Kidney capillary endothelial cell (primary cell): ENCODE data around the gene DLEC1.
"Not testable (repeated sequence)": the region's sequence is repeated elsewhere in the genome, so short reads cannot be mapped to it uniquely, and the experiment has no call there.

Source experiments
- DNase-seq: peaks from one replicate; pipeline ENCODE4 v3.0.0-alpha.2; 2018; ENCODE audit warnings: low spot score

Gene DLEC1

DNA sequence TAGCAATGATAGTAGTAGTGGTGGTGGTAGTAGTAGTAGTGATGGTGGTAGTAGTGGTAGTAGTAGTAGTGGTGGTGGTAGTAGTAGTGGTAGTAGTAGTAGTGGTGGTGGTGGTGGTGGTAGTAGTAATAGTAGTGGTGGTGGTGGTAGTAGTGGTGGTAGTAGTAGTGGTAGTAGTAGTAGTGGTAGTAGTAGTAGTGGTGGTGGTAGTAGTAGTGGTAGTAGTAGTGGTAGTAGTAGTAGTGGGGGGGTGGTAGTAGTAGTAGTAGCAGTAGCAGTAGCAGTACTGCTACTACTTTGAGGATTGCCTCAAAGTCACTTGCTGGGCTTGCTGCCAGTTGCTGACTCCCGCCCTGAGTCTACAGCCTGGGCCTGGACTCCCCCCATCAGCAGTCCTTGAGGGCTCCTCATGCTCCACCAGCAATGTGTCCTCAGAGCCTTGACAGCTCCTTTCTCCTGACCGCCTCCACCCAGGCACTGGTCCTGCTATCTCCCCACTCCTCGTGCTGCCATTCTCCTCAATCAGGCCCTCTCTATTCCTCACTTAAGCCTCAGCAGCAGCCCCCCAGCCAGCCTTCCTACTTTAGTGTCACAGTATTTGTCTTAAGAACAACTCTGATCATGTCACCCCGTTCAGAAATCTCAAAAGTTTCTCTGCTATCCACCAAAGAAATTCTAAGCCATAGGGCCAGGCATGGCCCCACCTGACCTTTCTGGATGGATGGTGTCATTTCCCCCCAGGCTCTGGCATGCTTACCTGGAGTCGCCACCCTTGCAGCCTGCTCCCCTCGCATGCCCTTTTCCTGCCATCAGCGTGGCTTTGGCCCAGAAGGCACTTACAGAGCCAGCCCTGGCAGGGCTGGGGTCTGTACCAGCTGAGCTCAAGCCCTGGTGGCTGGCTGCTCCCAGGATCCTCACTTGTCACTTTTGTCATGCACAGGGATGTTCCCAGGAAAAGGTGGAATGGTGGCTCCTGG, 45.6 kb downstream of the DLEC1 start:
- no peak for DNase-seq

DNA sequence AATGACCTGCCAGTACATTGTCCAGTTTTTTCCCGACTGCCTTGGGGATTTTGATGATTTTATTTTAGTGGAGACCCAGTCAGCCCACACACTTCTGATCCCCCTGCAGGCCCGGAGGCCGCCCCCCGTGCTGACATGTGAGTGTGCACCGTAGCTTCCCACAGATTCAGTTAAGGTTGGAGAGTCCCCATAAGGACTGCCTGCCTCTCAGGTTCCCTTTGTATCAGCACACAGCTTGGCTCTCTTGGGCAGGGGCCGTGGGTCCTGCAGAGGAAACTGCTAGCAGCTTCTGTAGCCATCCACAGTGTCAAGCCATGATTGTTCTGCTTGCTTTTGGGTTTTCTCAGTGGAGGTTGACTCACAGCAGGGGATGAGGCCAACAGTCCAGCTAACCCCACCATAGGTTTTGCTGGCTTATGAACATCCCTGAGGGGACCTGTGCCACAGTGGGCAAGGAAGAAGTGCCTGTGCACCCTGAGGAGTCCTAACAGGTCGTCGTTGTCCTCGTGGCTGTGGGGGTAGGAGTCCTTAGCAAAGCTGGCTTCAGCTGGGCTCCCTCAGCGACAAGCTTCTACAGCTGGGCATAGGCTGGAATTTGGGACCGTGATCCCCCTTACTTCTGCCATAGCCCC, 46.4 kb downstream of the DLEC1 start:
- no peak for DNase-seq

DNA sequence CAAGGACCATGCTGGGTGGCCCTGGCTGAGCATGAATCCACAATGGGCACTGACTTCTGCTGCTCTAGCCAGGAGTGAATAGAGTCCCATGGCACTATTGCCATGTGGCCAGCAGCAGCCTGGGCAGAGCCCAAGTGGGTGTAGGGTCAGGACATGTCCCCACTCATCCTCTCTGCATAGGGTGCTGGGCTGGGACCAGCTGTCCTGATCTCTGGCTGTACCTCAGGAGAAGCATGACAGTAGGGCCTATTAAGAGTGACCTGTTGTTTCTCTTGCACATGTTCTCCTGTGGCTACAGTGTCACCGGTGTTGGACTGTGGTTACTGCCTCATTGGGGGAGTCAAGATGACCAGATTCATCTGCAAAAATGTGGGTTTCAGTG, 46.9 kb downstream of the DLEC1 start:
- DNase-seq, result no peak

DNA sequence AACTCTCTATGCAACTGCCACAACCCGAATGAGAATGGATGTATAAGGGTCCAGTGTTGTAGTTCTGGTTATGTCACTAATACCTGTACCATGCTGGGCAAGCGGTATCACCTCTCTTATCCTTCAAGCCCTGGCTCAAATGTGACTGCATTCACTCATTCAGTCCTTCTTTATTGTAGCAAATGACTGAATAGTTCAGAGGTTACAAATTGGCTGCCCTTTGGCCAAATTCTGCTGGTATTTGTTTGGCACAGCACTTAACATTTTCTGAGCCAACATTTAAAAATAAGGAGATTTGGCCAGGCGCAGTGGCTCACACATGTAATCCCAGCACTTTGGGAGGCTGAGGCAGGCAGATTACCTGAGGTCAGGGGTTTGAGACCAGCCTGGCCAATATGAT, 47.5 kb downstream of the DLEC1 start:
- no peak for DNase-seq

DNA sequence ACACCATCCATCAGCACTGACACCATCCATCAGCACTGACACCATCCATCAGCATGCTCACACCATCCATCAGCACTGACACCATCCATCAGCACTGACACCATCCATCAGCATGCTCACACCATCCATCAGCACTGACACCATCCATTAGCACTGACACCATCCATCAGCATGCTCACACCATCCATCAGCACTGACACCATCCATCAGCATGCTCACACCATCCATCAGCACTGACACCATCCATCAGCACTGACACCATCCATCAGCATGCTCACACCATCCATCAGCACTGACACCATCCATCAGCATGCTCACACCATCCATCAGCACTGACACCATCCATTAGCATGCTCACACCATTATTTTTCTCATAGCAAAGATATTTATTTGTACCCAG, 48.3 kb downstream of the DLEC1 start:
- not testable (repeated sequence) for DNase-seq

DNA sequence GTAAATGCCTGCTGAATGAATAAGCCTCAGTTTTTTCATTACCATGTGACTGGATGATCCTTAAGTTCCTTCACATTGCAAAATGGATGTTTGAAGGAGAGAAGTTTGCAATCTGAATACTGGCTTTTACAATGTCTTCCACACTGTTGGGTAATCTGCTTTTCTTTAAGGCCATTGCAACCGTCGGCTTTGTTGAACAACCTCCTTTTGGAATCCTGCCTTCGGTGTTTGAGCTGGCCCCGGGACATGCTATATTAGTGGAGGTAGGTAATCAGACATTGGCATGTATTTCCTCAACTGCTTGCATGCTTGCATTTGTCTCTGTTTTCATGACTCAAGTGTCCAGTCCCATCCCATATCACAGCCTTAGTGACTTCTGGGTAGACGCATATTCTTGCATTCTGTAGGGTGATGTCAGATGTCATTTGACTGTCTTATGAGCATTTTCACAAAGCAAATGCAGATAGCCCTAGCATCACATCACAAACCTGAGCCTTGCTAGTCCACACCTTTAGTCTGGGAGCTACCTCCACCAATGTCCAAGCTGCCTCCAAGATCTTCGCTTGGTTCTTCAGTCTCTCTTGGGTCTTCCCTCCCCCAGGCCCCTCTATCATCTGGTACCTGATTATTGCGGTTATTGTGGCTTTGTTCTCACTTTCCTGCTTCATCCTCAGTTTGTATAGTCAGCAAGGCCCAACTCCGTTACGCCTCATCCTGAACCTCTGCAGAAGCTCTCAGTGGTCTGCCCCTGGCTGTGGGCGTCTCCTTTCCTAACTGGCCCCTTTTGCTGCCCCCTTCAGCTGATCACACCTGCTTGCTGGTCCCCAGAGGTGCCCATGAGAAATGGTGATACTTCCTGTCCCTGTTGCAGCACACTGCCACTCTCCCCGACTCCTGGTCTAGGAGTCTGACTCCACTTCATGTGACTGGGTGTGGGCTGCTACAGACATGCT, 49.4 kb downstream of the DLEC1 start:
- DNase-seq, result no peak

DNA sequence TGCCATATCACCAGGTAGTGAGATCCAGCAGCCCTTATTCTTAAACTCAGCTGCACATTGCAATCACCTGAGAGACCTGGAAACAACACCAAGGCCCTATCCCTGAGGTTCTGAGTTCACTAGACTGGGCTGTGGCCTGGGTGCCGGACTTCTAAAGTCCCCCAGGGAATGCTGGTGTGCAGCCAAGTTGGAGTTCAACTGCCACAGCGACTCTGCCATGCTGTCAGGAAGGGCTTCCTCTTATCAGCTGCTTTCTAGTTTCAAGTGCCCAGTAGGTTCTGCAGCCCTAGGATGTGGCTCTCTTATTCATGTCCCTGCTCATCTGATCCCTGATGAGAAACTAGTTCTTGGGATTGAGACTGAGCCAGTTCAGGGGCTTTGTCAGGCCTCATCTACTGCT, 50.2 kb downstream of the DLEC1 start:
- no peak for DNase-seq

DNA sequence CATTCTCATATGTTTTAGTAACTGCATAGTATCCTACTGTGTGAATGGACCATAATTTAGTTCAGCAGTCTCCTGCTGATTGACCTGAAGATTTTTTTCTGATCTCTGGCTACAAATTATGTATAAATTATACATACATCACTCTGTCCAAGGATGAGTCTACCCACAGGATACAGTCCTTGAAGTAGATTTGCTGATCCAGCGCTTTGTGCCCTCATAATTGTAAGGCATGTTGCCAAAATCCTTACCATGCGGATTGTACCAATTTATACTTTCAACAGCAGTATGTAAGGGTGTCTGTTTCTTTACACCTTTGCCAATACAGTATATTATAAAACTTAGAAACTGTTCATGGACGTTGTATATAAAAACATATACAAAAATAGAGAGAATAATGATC, 51.4 kb downstream of the DLEC1 start:
- DNase-seq, result no peak

DNA sequence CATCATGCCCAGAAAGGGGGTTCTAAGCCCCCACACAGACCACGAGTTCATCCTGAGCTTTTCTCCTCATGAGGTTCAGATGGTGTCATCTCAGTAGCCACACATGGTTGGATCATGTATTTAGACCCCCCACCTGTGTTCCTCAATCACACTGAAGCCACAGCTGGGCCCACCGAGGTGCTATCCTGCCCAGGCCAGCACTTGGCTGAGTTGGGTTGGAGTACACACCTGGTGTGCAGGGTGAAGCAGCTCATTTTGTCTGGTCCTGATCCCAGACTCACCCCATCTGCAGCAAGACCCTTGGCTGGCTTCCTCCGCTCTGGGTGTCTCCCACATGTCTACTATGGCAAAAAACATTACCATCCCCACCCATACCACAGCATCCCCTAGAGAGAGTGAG, 56.0 kb downstream of the DLEC1 start:
- DNase-seq, result no peak

DNA sequence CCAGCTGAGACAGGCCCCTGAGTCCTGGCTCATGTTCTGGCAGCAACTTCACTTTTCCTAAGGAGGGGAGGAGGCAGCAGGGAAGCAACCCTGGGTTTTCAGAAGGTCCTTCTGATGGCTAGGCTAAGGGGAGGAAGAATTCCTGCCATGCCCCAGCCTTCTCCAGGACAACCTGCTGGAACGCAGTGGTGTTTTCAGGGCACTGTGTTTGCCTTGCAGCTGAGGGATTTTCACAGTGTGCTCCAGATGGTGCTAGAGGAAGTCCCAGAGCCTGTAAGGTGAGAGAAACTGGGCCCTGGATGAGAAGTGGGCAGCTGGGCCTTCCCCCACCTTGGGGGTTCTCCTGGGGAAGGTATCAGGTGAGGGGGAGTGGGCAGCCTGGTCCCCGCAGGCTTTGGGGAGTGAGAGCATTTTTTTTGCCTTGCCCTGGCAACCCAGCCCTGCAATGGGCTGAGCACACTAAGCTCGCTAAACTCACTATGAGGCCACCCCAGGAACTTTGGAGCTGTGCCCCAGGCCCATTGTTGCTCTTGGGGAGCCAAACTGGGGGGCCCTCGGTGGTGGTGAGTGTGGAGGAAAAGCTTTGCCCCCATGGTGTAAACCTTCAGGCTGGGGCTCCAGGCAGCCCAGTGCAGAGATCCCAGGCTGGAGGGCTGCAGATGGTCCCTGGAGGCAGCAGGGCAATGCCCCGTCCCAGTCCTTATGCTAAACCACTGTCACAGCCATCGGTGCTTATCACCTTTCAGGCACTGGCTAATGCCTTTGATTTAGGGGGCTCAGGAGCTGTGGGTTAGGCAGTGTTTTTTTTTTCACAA, 56.9 kb downstream of the DLEC1 start:
- no peak for DNase-seq

DNA sequence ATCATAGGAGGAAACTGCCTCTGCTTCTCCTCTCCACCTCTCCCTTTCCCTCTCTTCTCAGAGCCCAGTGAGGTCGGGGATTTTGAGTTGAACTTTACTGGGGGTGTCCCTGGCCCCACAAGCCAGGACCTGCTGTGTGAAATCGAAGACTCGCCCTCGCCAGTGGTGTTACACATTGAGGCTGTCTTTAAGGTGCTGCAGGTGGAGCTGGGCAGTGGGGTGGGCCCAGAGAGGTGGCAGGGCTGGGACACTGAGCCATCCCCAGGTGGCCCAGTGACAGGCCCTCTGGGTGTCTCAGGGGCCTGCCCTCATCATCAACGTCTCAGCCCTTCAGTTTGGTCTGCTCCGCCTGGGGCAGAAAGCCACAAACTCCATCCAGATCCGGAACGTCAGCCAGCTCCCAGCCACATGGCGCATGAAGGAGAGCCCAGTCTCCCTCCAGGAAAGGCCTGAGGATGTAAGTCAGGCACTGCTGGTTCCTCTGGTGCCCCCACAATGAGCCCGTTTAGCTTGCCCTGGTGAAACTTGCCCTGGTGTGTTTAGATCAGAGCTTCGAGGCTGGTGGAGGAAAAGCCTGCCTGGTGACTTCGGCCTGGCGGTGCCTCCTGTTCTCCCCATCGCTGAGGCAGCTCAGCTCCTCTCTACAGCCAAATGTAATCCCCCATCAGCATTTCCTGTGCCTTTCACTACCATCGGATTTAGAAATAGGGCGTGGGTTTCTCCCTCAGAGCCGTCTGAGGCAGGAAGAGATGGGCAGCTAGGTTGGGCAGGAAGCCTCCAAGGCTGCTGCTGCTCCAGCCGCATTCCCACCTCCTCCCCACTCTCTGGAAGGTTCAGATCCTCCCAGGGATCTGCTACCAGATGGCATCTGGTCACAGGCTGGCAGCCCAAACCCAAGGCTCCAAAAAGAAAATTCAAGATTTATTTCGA, 58.7 kb downstream of the DLEC1 start:
- no peak for DNase-seq

DNA sequence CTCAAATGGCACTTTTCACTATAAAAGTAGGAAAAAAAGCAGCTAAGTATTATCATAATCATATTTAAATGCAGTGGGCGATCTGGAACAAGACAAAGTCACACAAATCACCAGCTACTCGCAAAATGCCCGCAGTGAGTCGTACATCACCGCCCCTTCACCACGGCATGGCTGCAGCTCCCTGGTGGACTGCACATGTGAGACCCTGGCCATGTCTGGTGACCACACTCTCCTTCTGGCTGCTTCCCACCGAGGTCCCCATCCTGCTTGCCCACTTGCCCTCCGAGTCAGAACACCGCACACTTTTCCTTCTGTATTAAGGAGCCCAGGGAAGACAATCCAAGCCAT, 59.3 kb downstream of the DLEC1 start:
- no peak for DNase-seq

DNA sequence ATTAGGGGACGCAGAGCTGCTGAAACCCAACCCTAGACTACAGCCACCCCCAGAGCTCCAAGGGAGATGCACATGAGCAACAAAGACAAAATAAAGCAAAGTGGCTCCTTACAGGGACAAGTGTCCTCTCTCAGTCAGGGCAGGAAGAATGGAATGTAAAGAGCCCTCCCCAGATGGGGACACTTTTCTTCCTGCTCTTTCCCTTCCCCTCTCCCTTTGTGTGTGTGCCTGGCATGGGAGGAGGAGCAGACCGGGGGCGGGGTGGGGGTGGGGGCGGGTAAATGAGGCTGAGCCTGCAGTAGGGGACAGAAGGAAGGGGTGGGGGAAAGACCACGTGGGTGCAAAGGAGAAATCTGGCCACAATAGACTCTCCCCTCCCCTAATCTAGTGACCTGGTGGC, 60.5 kb downstream of the DLEC1 start:
- no peak for DNase-seq

DNA sequence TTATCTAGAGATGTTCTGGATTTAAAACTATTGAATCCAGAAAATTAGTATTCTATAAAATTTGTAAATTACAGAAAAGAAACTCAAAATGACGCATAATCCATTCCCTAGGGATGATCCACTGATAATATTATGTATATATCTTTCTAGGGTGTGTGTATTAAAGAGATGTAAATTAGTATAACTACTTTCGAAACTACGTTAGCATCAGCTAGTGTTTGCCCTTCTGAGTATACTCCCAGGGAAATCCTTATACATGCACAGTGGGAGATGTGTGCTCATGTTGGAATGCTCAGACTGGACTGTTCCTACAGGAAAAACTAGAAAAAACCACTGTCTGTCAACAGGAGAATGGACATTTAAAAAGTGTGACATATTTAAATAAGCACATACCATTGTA, 61.5 kb downstream of the DLEC1 start:
- no peak for DNase-seq

DNA sequence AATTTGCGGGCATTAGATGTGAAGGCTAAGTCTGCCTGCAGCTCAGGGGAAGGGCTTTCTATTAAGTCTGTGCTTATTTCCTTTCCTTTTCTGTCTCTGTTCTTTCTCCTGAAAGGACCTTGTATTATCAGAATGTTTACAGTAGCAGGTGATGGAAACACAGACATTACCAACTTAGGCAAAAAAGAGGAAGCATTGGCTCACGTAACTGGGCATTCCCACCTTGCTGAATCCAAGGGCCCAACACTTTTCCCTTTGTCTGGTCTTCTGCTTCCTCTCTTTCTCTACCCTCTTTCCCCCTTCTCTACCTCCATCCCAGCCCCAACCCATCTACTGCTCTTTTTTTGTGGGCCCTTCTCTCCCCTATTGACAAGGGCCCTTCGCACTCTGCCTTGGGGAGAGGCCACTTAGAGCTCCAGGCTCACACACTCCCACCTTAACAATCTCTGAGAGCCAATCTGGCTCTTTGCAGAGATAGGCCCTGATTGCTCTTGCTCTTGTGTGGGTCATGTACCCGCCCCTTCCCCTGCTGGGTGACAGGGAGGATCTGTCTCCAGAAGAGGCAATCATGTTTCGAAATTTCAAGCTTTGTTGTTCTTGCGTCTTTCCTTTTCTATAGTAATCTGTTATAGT, 62.9 kb downstream of the DLEC1 start:
- DNase-seq, result no peak

DNA sequence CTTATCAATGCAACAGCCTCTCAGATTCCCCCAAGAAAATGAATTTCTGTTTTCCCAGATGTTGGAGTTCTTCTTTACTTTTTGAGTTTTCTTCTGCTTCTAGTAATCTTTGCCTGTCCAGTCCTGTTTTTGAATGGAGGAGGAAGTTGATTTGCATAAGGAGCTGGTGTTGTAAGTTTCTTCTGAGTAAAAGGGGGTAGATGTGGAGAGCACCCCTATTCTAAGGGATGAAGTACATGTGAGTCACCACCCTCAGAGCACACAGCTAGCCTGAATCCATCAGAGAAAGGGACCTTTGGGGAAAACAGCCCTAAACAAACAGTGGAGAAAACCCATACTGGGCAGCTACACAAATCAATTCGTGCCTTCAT, 63.4 kb downstream of the DLEC1 start:
- no peak for DNase-seq

DNA sequence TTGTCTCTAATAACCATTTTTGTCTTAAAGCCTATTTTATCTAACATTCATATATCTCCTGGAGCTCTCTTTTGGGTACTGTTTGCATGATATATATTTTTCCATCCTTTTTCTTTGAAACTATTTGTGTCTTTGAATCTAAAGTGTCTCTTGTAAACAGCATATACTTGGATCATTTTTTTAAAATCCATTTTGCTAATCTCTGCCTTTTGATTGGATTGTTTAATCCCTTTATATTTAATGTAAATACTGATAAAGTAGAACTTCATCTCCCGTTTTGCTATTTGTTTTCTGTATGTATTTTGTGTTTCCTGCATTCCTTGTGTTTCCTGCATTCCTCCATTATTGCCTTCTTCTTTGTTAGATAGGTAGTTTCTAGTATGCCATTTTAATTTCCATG, 66.5 kb downstream of the DLEC1 start:
- no peak for DNase-seq

DNA sequence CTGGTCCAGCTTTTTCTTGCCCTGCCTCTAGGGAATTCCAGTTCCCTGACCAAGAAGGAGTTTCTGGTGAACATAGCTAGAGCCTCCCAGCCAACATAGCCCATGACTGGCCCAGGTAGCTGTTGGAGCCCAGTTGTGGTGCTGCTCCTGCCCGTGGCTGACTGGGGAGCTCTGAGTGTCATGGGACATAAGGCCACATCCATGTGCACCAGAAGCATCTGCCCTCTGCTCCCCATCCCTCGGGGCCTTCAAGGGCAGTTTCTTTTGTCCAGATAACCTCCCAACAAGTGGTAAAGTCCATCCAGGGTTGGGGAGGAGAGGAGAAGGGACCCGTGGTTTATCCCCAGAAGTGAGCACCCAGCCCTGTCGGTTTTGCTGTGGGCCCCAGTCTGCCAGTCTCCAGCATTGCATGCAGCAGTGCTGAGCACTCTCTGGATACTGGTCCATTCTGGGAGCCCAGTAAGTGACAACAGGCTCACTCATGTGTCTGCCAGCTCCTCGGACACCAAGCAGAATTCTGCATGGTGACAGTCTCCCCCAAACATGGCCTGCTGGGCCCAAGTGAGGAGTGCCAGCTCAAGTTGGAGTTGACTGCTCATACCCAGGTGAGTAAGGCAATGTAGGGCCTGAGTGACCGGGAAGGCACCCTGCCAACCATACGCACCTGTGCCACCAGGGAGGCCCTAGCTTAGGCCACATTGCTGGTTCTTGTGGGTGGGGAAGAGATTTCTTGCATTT, 69.1 kb downstream of the DLEC1 start:
- no peak for DNase-seq
